ENCODE results near the gene CLPSL2.

Gene CLPSL2

DNA sequence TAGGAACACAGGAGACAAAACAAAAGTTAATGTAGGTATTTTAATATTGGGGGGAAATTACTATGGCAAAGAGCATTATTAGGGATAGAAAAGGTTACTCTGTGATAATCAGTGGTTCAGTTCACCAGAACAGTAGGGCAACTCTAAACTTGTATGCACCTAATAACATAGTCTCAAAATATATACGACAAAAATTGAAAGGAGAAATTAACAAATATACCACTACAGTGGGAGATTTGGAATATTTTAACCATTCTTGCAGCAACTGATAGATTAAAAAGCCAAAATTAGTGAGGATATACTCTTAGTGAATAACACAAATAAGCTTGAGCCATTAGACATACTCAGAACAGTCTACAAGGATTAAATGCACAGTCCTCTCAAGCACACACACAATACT, 28.5 kb upstream of the CLPSL2 start:
- no peak for DNase-seq

DNA sequence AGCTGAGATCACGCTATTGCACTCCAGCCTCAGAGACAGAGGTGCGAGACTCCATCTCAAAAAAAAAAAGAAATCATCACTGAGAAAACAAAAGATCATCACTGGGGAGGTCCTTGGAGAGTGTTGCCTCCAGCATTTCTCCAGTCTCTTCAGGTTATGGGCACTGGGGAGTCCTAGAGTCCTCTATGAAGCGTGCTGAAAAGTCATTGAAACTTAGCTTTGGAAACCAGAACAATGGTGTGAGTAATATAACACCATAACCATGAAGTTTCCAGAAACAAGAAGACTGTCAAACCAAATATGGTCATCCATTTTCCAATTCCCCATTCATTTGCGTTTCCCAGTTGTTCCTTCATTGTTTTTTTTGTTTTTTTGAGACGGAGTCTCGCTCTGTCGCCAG, 25.8 kb upstream of the CLPSL2 start:
- no peak for DNase-seq

DNA sequence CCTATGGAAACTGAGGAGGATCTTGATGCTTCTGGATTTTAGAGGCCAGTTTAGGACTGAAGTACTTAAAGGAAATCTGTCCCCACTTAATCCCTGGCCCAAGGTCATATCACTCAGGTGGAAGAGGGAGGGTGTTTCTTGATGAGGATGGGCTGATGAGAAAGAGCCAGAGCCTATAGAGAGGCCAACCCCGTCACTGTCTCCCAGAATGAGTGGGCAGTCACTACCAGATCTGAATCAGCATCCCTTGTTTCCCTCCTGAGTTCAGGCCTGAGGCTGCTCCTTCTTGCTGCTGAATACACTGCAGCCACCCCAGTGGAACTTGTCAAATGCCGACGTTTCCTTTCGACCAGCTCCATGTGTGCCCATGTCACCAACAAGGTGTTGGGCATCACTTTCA, 24.8 kb upstream of the CLPSL2 start:
- no peak for DNase-seq

- DNase-seq = no peak
Measured at GRCh38 chr6:35752330-35752729, 24.1 kb upstream of the CLPSL2 start.

DNA sequence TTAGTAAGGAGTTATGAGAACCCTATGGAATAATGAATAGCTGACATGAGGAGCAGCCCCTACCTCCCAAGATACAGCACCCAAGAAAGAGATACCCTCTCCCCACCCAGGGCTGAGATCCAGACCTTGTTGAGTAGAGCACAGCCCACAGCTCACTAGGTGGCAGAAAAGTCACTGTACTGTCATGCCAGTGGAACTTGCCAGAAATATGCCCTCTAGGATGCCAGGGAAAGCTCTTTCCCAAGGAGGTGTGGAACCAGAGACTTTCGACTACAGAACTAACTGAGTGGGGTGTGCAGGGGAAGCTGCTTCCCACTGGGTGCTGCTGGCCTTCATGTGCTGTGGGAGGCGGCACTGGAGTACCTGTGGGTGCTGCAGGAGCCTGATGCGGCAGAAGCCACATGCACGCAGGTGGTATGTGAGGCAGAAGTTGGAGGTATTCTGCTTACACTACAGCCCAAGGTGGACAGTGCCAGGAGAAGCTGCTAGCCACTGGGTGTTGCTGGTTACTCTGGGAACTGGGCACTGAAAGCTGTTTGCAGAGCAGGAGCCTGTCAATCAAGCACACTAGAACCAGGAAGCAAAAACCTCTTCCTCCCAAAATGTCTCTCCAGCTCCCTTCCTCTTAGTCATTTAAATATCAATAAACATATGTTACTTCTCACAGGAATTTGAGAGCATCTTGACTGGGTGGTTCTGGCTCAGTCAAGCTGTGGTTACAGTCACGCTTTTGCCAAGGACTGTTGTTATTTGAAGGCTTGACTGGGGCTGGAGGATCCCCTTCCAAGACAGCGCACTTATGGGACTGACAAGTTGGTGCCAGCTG, 21.7 kb upstream of the CLPSL2 start:
- DNase-seq = no peak

DNA sequence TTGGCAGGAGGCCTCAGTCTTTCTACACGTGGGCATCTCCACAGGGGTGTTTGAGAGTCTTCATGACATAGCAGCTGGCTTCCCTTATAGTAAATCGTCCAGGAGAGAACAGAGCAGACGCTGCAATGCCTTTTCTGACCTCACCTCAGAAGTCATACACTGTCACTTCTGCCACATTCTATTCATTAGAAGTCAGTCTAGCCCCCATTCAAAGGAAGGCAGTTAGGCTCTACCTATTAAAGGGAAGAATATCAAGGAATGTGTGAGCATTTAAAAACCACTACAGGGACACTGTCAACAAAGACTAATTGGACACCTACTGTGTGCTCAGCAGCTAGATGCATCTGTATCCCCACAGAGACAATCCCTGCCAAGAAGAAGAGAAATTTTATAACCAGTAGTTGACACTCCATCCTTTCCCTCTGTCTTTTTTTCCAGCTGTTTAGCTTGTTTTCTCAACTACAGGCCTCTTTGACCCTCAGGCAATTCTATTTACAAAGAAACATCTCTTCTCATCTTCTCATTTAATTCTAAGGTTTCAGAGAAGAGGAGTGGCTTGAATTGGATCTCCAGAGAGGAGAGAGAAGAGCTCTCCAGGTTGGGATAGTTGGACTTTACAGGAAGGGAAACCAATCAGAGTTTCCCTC, 21.0 kb upstream of the CLPSL2 start:
- no peak for DNase-seq

DNA sequence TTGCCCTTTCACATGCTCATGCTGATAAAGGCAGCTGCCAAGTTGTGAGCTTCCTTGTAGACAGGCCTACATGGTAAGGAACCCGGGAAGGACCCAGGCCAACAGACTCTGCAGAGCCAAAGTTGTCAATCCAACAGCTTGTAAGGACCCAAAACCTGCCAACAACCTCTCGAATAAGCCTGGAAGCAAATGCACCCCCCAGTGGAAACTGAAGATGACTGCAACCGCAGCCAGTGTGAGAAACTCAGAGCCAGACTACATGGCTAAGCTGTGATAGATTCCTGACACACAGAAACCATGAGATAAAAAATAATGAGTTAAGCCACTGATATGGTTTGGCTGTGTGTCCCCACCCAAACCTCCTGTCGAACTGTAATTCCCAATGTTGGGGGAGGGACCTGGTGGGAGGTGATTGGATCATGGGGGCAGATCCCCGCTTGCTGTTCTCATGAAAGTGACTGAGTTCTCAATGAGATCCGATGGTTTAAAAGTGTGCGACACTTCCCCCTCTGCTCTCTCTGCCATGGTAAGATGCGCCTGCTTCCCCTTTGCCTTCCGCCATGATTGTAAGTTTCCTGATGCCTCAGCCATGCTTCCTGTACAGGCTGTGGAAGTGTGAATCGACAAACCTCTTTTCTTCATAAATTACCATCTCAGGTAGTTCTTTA, 18.8 kb upstream of the CLPSL2 start:
- no peak for DNase-seq

GRCh38 chr6:35759426-35759825, 17.0 kb upstream of the CLPSL2 start:
- no peak for DNase-seq

GRCh38 chr6:35765739-35766138, 10.7 kb upstream of the CLPSL2 start:
- DNase-seq = no peak

DNA sequence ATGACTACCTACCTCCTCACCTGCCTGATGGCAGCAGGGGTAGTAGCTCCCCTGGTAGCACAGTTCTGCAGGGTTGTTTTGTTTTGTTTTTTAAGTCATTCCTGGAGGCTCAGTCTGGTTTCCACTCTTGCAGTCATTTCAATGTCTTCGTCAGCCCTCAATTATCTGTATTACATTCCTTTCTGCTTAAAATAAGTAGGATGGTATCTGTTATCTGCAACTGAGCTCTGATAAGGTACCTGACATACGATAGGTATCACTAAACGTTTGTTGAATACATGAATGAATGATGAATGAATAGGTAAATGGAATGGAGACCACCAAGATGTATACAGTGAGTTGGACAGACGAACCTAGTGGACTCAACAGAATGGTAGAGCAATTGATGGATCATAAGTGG, 7.2 kb upstream of the CLPSL2 start:
- DNase-seq = no peak

GRCh38 chr6:35771343-35771627, 5.1 kb upstream of the CLPSL2 start:
- DNase-seq = no peak

DNA sequence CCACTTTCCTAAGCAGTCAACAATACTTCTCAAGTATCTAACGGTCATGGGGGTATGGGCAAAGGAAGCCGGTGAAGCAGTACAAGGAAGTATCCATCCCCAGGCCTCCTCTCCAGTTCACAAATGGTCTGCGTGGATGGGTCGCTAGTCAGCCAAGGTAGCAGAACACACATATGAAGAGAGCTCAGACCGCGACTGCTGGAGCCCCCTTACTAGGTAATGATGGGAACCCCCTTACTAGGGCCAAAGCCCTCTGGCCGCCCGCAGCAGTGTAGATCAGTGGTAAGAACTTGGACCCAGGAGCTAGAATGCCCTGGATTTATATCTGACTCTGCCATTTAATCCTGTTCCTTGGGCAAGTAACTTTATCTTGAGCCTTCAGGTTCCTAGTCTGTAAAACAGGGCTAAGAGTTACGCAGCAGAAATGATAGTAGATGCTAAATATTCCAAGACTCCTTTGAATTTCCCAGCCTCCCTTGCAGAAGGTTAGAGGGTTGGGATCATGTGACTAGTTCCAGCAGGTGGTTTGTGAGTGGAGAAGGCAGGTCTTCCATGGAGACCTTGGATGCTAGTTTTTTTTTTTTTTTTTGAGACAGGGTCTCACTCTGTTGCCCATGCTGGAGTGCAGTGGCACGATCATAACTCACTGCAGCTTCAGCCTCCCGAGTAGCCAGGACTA, 2.1 kb upstream of the CLPSL2 start:
- DNase-seq = no peak

- DNase-seq = no peak
Measured at GRCh38 chr6:35775031-35775430, 1.4 kb upstream of the CLPSL2 start.

DNA sequence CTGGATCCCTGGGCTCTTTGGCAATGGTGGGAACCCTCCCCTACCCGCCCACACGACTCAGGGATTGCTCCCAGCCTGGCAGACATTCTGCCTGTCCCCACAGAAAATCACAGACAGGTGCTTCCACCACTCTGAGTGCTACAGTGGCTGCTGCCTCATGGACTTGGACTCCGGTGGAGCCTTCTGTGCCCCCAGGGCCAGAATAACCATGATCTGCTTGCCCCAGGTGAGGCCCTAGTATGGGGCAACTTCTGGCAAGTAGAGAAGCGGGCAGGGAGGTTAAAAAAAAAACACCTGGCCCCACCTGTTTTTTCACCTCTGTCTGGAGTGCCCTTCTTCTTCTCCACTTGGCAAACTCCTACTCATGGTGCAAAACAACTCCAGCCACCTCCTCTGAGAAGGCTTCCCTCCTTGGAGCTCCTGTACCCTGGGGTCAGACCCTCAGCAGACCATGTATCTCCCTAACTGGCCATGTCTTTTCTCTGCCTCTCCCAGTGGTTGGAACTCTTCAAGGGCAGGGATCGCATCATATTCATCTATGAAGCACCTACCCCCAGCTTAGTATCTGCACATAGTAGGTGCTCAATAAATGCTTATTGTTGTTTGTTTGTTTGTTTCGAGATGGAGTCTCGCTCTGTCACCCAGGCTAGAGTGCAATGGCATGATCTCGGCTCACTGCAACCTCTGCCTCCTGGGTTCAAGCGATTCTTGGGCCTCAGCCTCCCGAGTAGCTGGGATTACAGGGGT, 1.1 kb downstream of the CLPSL2 start:
- no peak for DNase-seq

GRCh38 chr6:35778437-35778836, 2.0 kb downstream of the CLPSL2 start:
- DNase-seq = no peak

GRCh38 chr6:35780719-35781118, 4.3 kb downstream of the CLPSL2 start, which contains the start of gene CLPSL1:
Gene CLPSL1 (plus strand): TSS chr6:35781019. CDS start chr6:35781111, 92 bp downstream.
- no peak for DNase-seq

GRCh38 chr6:35781290-35781689, 4.9 kb downstream of the CLPSL2 start:
- no peak for DNase-seq

DNA sequence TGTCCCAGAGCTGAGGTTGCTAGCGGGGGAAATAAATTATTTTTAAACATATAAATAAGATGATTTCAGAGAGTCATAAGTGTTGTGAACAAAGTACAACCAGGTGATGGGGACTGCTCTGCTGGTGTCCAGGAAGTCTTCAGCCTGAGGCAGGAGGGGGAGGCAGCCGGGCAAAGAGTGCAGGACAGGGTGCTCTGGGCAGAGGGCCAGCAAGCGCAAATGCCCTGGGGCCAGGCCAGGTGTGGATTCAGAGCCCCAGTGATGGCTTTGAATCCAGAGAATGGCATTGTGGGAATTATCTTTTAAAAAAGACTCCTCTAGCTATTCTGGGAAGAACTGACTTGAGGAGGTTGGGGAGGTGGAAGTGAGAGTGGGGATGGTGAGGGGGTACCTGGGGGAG, 6.0 kb downstream of the CLPSL2 start:
- no peak for DNase-seq

DNA sequence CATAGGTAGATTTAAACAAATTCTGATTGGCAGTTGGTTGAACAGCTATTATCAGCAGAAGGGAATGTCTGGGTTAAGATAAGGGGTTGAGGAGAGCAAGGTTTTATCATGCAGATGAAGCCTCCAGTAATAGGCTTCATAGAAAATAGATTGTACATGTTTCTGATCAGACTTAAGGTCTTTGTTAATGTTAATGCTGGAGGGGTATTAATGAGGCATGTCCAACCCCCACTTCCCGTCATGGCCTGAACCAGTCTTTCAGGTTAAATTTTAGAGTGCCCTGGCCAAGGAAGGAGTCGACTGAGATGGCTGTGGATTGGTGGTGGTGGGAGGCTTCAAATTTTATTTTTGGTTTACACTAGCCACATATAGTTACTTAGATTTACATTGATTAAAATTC, 7.8 kb downstream of the CLPSL2 start:
- DNase-seq = no peak

DNA sequence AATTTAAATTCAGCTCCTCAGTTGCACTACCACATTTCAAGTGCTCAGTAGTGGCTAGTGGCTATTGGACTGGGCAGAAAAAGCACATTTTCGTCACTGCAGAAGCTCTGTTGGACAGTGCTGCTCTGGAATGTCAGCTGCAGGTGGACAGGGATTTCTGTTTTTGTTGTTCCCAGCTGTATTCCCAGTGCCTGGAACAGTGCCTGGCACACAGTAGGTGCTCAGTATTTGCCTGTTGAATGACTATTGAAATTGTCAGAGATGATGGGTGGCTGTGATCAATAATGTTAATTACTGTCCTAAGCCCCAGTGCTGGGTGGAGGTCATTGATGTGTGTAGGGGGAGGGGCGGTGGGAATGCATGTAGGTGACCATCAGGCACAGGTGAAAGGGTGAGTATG, 9.9 kb downstream of the CLPSL2 start:
- no peak for DNase-seq

- no peak for DNase-seq
Measured at GRCh38 chr6:35786810-35787209, 10.4 kb downstream of the CLPSL2 start.

DNA sequence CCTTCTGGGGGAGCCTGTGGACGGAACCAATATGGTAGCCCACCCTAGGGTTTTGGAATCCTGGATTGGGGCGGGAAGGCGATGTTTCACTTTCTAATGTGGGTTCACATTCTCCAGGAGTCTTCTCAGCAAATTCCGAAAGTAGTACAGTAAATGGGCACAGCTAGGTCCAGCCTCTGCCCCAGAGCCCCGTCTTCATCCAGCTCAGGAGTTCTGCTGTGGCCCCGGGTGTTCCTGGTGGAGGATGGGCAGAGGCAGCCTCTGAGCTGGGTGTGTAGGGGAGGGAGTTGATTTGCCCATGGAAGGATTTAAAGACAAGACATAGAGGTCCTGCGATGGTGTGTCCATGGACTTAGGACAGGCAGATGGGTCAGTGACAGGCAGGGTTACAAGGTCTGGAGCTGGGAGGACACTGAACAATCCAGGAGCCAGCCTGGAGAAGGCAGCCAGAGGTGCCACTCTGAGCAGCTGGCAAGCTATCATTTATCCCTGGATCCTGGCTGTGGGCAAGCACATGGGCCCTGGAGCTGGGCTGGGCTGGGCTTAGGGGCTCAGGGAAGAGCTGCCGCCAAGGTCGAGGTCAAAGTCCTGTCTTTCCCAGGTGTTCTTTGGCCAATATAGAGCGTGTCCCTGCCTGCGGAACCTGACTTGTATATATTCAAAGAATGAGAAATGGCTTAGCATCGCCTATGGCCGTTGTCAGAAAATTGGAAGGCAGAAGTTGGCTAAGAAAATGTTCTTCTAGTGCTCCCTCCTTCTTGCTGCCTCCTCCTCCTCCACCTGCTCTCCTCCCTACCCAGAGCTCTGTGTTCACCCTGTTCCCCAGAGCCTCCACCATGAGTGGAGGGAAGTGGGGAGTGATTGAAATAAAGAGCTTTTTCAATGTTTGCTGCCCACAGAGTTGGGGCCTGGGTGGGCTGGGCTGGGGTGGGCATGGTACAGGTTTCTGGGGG, 11.1 kb downstream of the CLPSL2 start:
- no peak for DNase-seq
